Esophagus muscularis mucosa (tissue), 3 donors: Measurements from ENCODE around the gene PXDN.

Source experiments
- CTCF ChIP-seq, 3 experiments: fragments of 200-600 bp in 2 of 3; fragments of 450-650 bp in 1 of 3; sonication (generic) in 2 of 3; IDR thresholded peaks; one replicate each; pipeline ENCODE4 v1.5.1; 2017 to 2019; ENCODE audit warnings: antibody characterized with exemption in 3 of 3, mild to moderate bottlenecking in 2 of 3, moderate library complexity in 1 of 3
- POLR2AphosphoS5 ChIP-seq, 2 donors: sonication (generic); formaldehyde crosslinking; IDR thresholded peaks; one replicate each; pipeline ENCODE4 v1.6.1; 2017; ENCODE audit warnings: antibody characterized with exemption in 2 of 2

GRCh38 chr2:1756456-1756855 is 12.1 kb upstream of the PXDN start:
- TF ChIP-seq CTCF (IDR thresholded peaks at IDR 0.05) (no peak), POLR2AphosphoS5 (IDR thresholded peaks at IDR 0.05) (no peak)
